GM19395 (cell line): Measurements from ENCODE around the gene ADGRF1.

Source experiments
- ATAC-seq: cut with Tn5 transposase; IDR thresholded peaks from one replicate; pipeline ENCODE4 v1.9.1; 2021; ENCODE audit warnings: mild to moderate bottlenecking, moderate library complexity; ENCODE audit not compliant: unreplicated experiment

Gene ADGRF1

DNA sequence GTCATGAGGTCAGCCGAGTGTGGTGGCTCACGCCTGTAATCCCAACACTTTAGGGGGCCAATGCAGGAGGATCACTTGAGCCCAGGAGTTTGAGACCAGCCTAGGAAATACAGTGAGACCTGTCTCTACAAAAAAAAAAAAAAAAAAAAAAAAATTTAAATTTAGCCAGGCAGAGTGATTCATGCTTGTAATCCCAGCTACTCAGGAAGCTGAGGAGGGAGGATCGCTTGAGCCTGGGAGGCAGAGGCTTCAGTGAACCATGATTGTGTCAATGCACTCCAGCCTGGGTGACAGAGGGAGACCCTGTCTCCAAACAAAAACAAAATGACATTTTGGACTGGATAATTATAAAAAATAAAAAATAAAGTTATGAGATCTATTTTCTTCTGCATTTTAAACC is 56.2 kb downstream of the ADGRF1 start:
- ATAC-seq: no peak

DNA sequence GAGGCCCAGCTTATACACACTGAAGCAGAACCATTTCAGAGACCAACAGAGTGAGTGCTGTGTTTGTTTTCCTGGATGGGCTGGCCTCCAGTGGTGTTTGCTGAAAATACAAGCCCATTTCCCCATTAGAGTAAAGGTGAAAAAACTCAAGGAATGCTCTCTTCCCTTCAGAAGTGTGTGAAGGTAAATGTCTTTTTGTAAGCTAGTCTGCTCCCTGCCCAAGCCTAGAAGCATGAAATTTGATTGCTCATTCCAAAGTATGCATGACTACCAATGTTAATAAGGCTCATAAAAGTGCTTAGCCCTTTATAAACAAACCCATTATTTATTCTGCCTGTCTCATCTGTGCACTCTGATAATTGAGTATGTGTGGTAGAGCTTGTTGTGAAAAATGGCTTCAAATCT is 59.1 kb downstream of the ADGRF1 start:
- ATAC-seq: no peak

DNA sequence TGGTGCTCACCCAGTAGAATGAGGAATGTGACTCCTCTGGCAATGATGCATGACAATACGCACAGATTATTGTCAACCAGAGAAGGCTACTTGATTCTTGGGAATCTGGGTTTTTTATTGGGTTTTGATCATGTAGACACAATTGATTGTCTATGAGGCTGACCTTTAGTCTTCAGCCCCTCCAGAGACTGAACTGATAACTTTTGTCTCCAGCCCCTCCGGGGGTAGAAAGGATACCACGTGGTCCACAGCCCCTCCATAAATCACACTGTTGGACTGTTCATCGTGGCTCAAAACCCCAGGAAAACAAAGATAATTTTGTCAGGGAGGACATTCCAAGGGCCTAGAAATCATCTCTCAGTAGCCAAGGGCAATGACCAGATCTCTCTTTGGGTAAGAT is 62.9 kb downstream of the ADGRF1 start:
- no peak for ATAC-seq

DNA sequence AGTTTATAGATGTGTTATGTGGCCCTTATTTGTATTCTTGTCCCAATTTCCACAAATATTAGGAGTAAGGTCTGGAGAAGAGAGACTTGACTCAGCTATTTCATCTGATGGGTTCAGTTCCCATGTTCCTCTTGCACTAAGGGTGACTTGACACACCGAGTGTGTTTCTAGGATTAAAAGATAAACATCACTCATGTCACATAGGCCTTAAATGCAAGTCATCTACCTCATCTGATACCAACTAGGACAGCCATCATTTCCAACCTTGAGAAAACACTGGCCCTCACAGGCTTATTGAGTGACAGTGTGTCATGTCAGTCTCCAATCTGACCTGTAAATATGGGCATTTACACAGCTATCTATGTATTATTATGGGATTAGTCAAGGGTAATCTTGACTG is 67.3 kb downstream of the ADGRF1 start:
- no peak for ATAC-seq

DNA sequence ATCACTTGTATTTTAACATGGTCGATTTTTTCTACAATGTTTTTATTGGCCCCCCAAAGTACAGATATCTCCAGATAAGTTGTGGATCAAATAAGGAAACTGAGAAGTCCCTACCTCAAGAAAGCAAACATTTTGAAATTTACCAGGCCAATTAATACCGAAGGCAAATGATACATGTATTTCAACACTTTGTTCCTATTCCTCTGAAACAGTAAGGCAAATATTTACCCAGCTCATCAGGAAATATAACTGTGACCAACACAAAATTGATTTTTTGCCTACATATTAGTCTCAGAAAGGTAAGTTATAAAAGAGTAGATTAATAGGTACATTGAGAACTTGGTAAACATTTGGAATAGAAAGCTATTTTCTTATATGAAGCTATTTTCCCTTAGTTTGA is 69.1 kb downstream of the ADGRF1 start:
- no peak for ATAC-seq

DNA sequence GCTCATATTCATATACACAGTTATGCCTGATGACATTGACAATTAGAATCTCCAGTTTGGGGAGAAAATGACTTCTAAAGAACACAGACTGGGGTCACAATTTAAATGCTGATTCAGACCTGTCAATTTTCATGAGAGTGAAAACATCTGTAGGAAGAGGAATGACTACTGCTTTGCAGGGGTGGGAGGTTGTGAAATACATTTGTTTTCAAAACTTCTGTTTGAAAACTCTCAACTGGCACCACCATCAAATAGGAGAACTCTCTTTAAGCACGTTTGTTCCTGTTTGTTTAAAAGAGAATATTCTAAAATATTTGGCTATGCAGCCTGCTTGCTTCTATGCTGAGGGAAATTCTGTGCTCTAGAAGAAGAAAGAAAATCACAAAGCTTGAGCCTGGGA is 69.6 kb downstream of the ADGRF1 start:
- ATAC-seq: no peak

DNA sequence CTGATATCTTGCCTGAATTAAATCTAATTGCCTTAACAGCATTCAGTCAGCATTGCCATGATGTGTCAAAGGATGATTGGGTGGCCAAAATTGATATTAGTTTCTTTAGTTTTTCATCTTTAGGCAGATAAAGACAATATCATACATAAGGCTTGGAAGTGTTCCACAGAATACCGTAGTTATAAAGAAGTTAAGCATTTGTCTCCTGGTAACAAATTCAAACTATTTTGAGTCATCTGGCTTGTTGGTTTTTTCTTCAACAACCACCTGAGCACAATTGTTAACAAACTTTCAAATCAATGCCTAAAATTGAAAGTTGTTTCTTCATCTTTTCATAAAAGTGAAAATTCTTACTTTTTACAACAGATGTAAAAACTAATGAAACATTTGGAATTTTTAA is 72.9 kb downstream of the ADGRF1 start:
- ATAC-seq: no peak

DNA sequence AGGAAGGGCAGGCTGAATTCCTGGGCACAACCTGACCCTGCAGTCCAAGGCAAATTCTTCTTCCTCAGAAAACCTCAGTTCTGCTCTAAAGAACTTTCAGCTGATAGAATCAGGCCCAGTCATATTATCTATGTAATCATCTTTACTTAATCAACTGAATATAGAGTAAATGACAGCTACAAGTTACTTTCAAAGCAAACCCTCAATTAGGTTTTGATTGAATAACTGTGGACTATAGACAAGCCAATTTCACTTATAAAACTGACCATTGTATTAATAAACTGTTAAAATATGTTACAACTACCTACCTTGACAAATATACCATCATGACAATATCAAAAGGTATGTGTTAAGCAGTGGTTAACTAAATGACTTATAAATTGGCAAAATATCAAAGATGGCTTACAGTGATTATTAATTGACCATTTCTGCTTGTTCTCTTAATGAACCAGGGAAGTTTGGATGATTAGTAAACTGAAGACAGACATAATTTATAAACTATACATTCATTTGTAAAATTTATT is 74.2 kb downstream of the ADGRF1 start:
- ATAC-seq: no peak

DNA sequence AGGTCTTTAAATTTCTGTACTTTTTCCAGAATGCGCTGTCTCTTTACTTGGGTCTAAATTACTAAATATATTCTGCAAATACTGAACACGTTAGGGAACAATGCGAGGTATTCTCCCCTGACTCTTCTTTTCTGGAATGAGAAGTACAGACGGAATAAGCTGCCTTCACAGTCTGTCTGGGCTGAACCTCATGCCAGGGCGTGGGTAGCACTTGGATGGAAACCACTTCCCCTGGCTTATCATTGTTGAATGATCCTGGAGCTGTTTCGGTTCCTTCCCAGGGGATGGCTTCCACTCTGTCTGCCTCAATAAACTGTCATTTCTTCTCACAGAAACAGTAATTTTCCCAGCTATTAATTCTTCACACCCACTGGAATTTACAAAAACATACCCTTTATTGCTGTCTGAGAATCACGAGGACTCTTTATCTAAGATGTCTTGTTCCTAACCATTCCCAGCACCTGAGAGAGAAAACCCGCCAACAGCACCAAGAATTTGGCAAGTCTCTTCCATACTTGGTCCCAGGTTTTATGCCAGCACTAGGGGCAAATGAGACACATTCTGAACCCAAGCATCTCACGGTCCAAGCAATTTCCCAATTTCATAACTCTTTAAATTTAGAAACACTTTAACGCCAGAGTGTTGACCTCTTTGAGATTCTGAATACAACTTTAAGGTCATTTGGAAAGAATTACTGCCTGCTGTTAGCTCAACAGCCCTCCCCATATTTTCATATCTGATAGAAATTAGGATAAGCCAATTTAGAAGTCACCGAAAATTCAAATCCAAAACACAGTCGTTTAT is 77.2 kb downstream of the ADGRF1 start:
- ATAC-seq: no peak

DNA sequence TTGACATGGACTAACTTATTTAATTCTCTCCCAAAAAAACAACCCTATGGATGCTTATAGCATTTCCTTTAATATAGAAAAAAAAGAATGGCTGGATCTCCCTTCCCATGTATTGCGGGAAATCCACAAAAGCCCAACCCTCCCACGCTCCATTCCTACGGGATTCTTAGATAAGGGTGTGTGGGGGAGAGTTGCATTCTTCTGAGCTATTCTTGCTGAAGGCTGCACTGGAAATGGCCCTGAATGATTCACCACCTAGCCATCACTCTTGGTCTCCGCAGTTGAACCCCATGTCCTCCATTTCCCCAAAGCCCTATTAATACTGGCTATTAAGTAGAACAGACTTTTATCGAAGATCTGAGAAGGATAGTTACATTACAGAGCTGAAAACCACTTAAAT is 78.5 kb downstream of the ADGRF1 start:
- no peak for ATAC-seq

DNA sequence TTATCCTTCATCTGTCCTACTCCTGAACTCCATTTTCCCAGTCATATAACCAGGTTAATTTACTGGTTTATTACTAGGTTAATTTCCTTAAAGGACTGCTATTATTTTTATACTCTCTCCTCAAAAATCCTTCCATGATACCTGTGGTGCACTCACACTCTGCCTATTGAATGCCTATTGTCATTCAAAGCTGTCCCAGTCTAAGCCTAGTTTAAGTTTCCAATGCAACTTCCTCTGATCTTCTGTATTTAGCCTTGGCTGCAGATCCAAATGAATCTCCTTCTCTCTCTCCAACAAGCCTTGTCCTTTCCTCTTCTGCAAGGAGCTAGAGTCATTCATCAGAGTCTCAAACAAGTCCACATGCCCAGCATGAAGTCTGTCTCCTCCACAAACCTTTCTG is 79.1 kb downstream of the ADGRF1 start:
- no peak for ATAC-seq

DNA sequence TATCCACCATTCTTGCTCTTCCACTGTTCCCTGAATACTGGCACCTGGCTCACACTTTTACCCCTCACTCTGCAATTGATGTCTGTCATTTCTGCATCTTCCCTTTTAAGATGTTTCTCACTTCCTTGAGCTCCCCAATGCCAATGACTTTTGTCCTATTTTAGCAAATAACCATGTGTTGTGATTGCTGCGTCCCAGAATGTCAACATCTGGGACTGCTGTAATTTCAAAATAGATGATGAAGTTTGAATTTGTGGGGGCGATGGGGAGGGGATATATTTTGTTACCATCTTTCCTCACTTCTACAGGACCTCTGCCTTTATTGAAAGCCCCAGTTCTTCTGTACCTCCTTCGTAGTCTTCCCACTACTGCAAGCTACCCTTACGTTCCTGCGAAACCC is 80.4 kb downstream of the ADGRF1 start:
- no peak for ATAC-seq

DNA sequence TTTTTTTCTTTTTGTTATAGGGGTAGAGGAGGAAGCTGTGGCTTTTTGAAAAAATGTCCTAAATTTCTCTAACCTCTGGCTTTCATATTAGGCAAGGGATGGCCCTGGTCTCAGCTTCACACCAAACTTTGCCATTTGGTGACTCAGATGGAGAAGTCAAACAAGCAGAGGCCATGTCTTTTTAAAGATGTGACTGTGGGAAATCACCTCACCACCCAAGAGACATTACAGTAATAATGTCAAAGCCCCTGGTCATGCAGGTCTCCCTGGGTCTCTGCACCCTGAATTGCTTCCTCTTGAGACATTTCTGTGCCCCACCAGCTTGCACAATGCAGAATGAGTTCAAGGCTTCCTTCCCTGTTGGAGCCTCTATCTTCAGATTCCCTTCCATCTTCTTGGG is 80.9 kb downstream of the ADGRF1 start:
- no peak for ATAC-seq

DNA sequence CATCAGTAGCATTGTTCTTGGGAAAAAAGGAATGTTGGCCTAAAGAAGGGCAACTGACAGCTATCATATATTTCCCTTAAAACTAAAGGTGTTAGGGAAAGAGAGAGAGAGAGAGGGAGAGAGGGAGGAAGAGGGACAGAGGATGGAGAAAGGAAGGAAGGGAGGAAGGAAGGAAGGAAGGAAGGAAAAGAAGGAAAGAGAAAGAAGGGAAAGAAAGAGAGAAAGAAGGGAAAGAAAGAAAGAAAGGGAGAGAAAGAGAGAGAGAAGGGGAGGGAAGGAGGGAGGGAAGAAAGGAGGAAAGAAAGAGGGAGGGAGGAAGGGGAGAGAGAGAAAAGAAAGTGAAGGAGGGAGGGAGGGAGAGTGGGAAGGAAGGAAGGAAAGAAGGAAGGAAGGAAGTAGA is 82.7 kb downstream of the ADGRF1 start:
- no peak for ATAC-seq

DNA sequence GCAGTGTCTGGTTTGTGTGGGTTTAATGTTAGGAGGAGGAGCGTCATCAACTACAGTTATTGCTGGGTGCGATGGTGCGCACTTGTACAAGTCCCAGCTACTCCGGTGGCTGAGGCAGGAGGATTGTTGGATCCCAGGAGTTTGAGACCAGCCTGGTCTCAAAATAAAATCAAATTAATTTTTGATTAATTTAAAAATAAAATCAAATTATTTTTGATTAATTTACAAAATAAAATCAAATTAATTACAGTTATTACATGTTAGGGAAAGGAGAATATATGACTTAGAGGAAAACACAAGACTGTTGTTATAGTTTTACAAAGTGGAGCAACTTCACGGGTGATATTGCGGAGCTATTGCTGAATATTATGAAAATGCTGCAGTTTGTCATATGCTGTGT is 85.7 kb downstream of the ADGRF1 start:
- ATAC-seq: no peak

DNA sequence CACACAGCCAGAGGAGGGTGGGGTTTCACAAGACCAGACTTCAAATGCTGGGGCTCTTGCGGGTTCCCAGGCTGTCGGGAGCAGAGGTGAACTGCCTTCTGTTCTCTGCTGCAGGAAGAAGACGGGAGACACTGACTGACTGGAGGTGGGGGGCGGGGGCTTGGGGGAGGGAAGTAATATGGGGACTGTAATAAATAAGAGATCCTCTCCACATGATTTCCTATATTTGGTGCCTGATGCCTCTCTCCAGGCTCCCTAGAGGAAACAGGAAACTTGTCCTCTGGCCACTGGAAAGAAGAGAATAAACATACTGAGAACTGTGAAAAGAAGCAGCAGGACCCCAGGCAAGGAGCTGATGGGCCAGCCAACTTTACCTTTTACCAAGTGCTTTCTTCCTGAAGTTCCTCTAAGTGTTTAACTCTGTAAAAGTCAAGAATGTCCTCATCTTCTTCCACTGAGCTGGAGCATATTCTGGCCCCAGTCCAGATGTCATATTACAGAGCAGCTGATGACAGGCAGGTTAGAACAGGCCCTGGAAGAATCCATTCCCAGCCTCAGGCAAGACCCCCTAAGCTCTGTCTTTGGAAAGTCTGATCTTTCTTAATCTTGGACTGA is 87.2 kb downstream of the ADGRF1 start:
- no peak for ATAC-seq

DNA sequence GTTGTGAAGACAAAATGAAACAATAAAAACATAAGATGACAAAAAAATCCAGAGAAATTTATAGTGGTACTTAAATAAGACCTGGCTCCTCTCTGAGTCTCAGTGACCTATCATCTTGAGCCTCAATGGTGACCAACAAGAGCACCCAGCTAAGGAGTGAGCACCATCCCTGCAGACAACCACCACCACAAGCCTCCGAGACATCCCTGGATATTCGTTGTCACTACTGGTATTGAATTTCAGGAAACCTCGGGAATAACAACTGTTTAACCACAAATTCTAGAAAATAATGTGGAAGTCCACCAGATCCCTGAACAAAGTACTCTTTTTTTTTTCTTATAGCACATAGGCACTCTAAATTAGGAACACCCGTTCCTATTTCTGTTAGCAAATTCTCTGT is 88.2 kb downstream of the ADGRF1 start:
- no peak for ATAC-seq

DNA sequence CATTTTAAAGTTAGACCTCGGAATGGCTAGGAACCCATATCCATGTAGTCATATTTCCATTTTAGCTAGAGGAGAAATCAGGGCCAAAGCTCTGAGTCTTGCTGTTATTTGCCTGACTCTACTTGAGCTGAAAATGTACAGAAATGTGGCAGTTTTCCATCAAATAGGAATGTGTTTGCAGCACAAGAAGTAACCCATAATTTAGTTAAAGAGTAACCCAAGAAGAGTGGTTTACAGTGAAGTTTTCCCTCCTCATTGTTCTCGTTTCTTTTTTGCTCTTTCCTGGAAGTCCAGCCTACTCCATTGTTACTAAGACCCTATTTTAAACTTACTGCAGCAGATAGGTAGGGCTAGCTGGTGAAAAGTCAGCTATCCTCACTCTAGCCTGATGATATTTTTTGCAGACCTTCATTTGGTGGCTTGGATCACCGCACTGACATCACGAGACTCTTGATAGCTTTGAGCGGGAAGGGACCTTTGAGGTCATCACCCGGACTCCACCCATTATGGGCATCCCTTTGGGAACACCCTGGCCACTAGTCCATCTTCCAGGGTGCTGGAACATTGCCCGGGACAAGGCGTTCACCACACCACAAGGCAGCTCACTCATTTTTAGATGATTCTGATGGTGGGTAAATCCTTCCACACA is 92.4 kb downstream of the ADGRF1 start:
- no peak for ATAC-seq

DNA sequence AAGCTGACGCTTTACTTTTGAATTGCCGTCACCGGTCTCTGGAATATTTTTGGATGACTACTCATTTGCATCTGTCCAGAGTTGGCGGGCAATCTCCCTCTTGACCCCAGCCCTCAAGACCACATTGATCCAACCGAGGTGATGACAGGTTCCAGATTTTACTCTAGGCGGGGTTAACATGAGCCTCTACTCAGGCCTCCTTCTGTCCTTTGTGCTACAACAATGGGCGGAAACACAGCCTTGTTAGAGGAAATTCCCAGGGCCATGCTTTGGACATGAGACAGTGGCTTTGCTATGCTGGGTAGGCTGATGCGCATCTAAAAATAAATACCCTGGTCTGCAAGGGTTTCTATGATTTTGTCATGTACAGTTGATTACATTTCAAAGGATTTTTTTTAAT is 93.4 kb downstream of the ADGRF1 start:
- ATAC-seq: no peak
